Measurements from ENCODE around the gene HIBADH. TPM values are rescaled to one million over a fixed set of nuclear protein-coding genes. Genes with fewer than 3 reads are reported as not detected.

The HIBADH gene
- total and polyA plus RNA-seq, 10 of the 15 experiments (the other 5 are each of a cell fraction or from before 2014, with no cell fraction given): 8.7 to 36.1 (median 18.6) TPM

GRCh38 chr7:27655184-27655583, 7.5 kb downstream of the HIBADH start (continued):
- no peak for TF ChIP-seq POLR2AphosphoS2 (IDR thresholded peaks at IDR 0.05; ENCODE audit: low read depth, low read length)
- no peak for TF ChIP-seq TARDBP (IDR thresholded peaks at IDR 0.05; ENCODE audit: borderline replicate concordance)
- TF ChIP-seq, protein P1, sequence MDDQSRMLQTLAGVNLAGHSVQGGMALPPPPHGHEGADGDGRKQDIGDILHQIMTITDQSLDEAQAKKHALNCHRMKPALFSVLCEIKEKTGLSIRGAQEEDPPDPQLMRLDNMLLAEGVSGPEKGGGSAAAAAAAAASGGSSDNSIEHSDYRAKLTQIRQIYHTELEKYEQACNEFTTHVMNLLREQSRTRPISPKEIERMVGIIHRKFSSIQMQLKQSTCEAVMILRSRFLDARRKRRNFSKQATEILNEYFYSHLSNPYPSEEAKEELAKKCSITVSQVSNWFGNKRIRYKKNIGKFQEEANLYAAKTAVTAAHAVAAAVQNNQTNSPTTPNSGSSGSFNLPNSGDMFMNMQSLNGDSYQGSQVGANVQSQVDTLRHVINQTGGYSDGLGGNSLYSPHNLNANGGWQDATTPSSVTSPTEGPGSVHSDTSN (IDR thresholded peaks at IDR 0.05; ENCODE audit: insufficient replicate concordance, low read depth, low read length): no peak

DNA sequence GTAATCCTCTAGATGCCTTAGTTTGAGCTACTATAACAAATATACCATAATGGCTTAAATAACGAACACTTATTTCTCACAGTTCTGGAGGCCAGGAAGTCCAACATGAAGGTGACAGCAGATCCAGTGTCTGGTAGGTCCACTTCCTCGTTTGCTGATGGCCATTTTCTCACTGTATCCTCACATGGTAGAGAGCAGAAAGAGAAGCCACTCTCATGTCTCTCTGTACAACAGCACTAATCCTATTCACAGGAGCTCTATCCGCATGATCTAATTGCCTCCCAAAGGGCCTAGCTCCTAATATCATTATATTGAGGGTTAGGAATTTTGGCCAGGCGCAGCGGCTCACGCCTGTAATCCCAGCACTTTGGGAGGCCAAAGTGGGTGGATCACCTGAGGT, 10.2 kb downstream of the HIBADH start:
- no peaks in the 10 kb centered on the region for H3K27me3 ChIP-seq (replicated peaks in 1 of 2; ENCODE audit: control insufficient read depth in 2 of 2, insufficient read depth in 2 of 2, low read length in 1 of 2)
- H3K36me3 ChIP-seq (ENCODE audit: control insufficient read depth in 2 of 2, insufficient read depth in 2 of 2, low read length in 1 of 2): no peaks in the 10 kb centered on the region
- H3K79me2 ChIP-seq (ENCODE audit: control insufficient read depth, insufficient read depth, low read length): no peaks in the 10 kb centered on the region
- no peaks in the 10 kb centered on the region for H3K9me3 ChIP-seq (replicated peaks; ENCODE audit: control insufficient read depth, insufficient read depth, low read length)
- CTCF ChIA-PET: no interaction called here
- H3K4me2 ChIP-seq (ENCODE audit: control insufficient read depth, insufficient read depth): no peak overlapping the region
- no peak overlapping the region for H3K9ac ChIP-seq (ENCODE audit: control insufficient read depth, insufficient read depth, low read length)
- BruUV-seq (replicated peaks): no TSS peak
- H3K4me1 ChIP-seq (ENCODE audit: control insufficient read depth, insufficient read depth, low read length): no peaks in the 10 kb centered on the region
- RAD21 ChIA-PET (ENCODE audit: unreplicated experiment): no interaction called here
- no peak overlapping the region for H3K4me3 ChIP-seq
- ATAC-seq: no peak
- in situ Hi-C loops (cut with MboI): no loop called here
- WGBS (ENCODE audit: insufficient coverage, insufficient replicate concordance, low lambda C conversion rate, missing lambda C conversion rate): 83% methylated on average over 6 of the region's 6 CpGs
- DNase-seq (ENCODE audit: low read depth, low spot score): no peak
- FAIRE-seq: no peak
- SMC1A ChIA-PET (ENCODE audit: uncharacterized antibody, unreplicated experiment): interaction anchor here (0.6 kb wide), 1 partner anchor 9 kb away, joined by 4 read pairs; no protein-coding TSS in a partner anchor
- no peaks in the 10 kb centered on the region for H4K20me1 ChIP-seq (ENCODE audit: control insufficient read depth, insufficient read depth)
- no peak overlapping the region for H3K27ac ChIP-seq (ENCODE audit: control insufficient read depth, insufficient read depth)
- TF ChIP-seq NFYB (IDR thresholded peaks at IDR 0.05; ENCODE audit: insufficient read depth, low read depth, low read length) (no peak), CREM (IDR thresholded peaks at IDR 0.05; ENCODE audit: low read depth) (no peak), SPI1 (IDR thresholded peaks at IDR 0.05; ENCODE audit: borderline replicate concordance, insufficient read depth, low read depth, low read length) (peak; percentile 4; the same call in 1 of the 2 replicates)
- H2AFZ ChIP-seq (ENCODE audit: control insufficient read depth, low read depth, low read length): no peak overlapping the region
- intact Hi-C loops (cut with micrococcal nuclease; ENCODE audit: unreplicated experiment): no loop called here
- POLR2A ChIA-PET: no interaction called here
